Ascending aorta (tissue), 2 donors: ENCODE data around the gene SUCO. TPM values are rescaled to one million over a fixed set of nuclear protein-coding genes. Genes with fewer than 3 reads are reported as not detected.

Experiments used
- DNase-seq, 2 donors: peaks; one replicate each; pipeline ENCODE4 v3.0.0-alpha.2; 2019; ENCODE audit warnings: low spot score in 2 of 2
- H3K27ac ChIP-seq, 2 donors: fragments of 200-600 bp; sonication (generic); one replicate each; pipeline ENCODE4 v1.5.1; 2016 to 2017; ENCODE audit warnings: mild to moderate bottlenecking in 1 of 2
- H3K27me3 ChIP-seq: fragments of 200-600 bp; sonication (generic); one replicate; pipeline ENCODE4 v1.5.1; 2017
- H3K36me3 ChIP-seq, 2 donors: fragments of 200-600 bp; sonication (generic); one replicate each; pipeline ENCODE4 v1.5.1; 2016
- H3K4me1 ChIP-seq, 2 donors: fragments of 200-600 bp; sonication (generic); one replicate each; pipeline ENCODE4 v1.5.1; 2016 to 2017; ENCODE audit warnings: mild to moderate bottlenecking in 1 of 2
- H3K4me3 ChIP-seq, 2 donors: fragments of 200-600 bp; sonication (generic); one replicate each; pipeline ENCODE4 v1.5.1; 2016 to 2017; ENCODE audit warnings: mild to moderate bottlenecking in 1 of 2
- H3K9me3 ChIP-seq, 2 donors: fragments of 200-600 bp; sonication (generic); one replicate each; pipeline ENCODE4 v1.5.1; 2016
- intact Hi-C: fragments of 100-400 bp; cut with DNase I; formaldehyde crosslinking; loops from one replicate; pipeline ENCODE4 v1.15.1; 2023
- total RNA-seq: library from RNA; depleted of rRNA; stranded (reverse); fragments of >200 nt; gene quantifications from one replicate; pipeline ENCODE4 v1.1.0, GENCODE V29; 2016
- TF ChIP-seq, protein P1 (sequence below), 3 experiments: fragments of 200-600 bp in 2 of 3; fragments of 450-650 bp in 1 of 3; sonication (generic) in 2 of 3; IDR thresholded peaks; one replicate each; pipeline ENCODE4 v1.5.1; 2016 to 2019; ENCODE audit warnings: antibody characterized with exemption in 3 of 3, mild to moderate bottlenecking in 1 of 3, moderate library complexity in 1 of 3

SUCO gene
- total RNA-seq, 1 donor from 2014 or later: 7.8 TPM

DNA sequence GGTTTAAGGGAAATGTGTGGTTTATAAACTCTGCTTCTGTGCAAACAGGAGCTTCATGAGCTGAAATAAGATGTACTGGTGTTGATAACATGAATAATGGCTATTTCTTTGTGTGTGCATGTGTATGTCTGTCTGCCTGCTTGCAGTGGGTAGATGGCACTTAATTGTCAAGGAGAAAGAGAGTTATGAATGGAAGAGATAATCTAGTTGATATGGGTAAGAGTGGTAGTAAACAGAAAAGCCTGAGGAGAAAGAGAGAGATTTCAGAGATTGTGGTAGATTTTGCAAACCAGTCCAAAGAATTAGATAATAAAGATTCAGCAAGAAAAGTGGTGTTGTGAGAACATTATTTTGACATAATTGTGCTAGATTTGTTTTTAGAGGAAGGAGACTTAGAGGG lies 7.7 kb downstream of the SUCO start:
- Histone ChIP-seq H3K36me3 (no peaks in the 10 kb centered on the region), H3K27ac (no peak overlapping the region), H3K4me1 (peaks cover 0 to 7% of the 10 kb centered on the region in 2 donors), H3K27me3 (no peaks in the 10 kb centered on the region), H3K4me3 (no peak overlapping the region), H3K9me3 (no peaks in the 10 kb centered on the region)
- intact Hi-C loops: no loop called here
- TF ChIP-seq, protein P1, sequence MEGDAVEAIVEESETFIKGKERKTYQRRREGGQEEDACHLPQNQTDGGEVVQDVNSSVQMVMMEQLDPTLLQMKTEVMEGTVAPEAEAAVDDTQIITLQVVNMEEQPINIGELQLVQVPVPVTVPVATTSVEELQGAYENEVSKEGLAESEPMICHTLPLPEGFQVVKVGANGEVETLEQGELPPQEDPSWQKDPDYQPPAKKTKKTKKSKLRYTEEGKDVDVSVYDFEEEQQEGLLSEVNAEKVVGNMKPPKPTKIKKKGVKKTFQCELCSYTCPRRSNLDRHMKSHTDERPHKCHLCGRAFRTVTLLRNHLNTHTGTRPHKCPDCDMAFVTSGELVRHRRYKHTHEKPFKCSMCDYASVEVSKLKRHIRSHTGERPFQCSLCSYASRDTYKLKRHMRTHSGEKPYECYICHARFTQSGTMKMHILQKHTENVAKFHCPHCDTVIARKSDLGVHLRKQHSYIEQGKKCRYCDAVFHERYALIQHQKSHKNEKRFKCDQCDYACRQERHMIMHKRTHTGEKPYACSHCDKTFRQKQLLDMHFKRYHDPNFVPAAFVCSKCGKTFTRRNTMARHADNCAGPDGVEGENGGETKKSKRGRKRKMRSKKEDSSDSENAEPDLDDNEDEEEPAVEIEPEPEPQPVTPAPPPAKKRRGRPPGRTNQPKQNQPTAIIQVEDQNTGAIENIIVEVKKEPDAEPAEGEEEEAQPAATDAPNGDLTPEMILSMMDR (IDR thresholded peaks at IDR 0.05): no peak
- DNase-seq: no peak

DNA sequence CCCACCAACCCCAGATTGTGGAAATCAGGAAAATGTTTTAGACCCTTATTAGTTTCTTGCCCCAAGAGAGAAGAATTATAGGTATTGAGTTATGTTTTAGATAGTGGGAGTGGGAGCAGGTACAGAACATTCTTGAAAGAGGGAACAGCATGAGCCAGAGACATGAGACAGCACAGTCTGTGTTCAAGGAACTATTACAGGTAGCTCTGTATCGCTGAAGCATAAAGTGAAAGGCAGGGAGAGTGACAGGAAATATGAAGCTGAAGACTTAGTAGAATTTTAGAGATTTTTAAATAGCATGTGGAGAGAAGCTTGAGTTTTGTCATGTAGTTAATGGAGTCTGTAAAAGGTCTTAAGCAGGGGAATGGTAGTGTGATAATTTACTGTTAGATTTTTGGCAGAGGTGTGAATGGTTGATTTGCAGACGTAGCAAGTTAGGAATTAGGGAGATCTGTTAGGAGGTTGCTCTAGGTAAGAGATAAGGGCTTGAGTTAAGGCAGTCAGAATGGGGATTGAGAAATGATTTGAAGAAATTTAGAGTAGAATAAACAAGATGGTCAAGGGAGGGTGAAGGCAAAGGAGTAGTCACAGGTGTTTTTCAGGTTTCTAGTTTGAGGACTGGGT lies 11.6 kb downstream of the SUCO start:
- Histone ChIP-seq H3K27me3 (no peaks in the 10 kb centered on the region), H3K36me3 (no peaks in the 10 kb centered on the region), H3K9me3 (no peaks in the 10 kb centered on the region), H3K4me3 (no peak overlapping the region), H3K27ac (no peak overlapping the region), H3K4me1 (peaks cover 0 to 11% of the 10 kb centered on the region in 2 donors)
- no peak for DNase-seq
- TF ChIP-seq, protein P1 (IDR thresholded peaks at IDR 0.05): no peak
- intact Hi-C loops: no loop called here

DNA sequence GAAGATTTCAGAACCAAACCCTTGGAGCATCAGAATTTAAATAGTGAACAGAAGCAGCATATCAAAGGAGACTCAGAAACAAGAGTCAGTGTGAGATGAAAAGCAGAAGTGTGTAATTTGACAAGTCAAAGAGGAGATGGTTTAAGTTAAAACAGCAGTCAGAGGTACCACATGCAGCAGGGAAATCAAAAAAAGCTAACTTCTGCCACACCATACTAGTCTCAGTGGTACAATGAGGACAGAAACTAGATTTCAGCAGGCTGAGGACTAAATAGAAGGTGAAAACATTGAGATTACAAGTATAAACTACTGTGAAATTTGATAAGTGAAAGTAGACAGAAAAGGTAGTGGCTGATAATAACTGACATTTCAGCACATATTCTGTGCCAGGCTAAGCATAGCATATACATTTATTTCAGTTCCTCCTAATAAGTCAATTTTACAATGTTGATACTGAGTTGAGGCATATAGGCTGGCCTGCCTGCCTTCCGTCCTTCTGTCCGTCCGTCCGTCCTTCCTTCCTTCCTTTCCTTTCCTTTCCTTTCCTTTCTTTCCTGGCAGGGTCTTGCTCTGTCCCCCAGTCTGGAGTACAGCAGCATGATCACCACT lies 12.6 kb downstream of the SUCO start:
- no peak for DNase-seq
- Histone ChIP-seq H3K36me3 (no peaks in the 10 kb centered on the region), H3K27me3 (no peaks in the 10 kb centered on the region), H3K4me1 (peaks cover 0 to 11% of the 10 kb centered on the region in 2 donors), H3K27ac (no peak overlapping the region), H3K9me3 (no peaks in the 10 kb centered on the region), H3K4me3 (no peak overlapping the region)
- TF ChIP-seq, protein P1 (IDR thresholded peaks at IDR 0.05): no peak
- intact Hi-C loops: no loop called here

DNA sequence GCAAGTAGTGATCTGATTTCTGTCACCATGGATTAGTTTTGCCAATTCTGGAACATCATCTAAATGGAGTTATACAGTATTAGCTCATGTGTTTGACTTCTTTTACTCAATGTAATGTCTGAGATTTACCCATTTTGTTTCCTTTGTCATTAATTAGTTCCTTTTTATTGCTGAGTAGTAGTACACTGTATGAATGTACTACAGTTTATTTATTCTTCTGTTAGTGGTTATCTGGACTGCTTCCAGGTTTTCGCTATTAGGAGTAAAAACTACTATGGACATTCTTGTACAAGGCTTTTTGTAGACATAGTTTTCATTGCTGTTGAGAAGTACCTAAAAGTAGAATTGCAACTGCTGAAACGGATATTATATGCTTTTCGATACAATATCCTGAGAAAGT lies 14.1 kb downstream of the SUCO start:
- Histone ChIP-seq H3K27ac (no peak overlapping the region), H3K27me3 (no peaks in the 10 kb centered on the region), H3K9me3 (no peaks in the 10 kb centered on the region), H3K4me3 (no peak overlapping the region), H3K36me3 (no peaks in the 10 kb centered on the region), H3K4me1 (peaks cover 0 to 11% of the 10 kb centered on the region in 2 donors)
- TF ChIP-seq, protein P1 (IDR thresholded peaks at IDR 0.05): no peak
- DNase-seq: no peak
- intact Hi-C loops: no loop called here

DNA sequence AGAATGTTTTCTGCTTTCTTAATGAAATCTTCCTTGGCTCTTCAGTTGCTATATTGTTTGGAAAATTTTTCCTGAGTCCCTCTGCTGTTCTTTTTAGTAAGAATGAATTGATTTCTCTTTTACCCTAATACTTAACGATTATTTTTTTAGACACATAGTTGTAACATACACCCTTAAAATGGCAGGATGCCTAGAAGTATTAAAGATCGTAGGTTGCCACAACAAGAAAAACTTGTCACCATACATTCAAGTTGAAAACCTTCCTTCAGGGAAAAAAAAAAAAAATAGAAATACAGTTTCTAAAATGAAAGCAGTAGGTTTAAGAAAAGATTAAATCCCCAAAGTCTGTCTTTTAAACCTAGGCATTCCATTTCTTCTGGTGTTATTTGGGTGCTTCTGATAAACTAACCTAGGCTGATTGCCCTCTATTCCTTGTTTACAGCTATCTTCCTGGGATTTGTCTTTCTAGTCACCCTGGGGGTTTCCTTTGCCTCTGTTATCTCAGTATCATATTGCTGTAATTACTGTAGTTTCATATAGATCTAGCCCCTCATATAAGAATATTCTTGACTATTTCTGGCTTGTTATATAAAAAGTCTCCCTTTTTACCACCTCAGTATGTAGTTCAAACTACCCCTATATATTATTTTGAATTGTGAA lies 16.8 kb downstream of the SUCO start:
- TF ChIP-seq, protein P1 (IDR thresholded peaks at IDR 0.05): no peak
- Histone ChIP-seq H3K4me1 (peaks cover 0 to 4% of the 10 kb centered on the region in 2 donors), H3K36me3 (no peaks in the 10 kb centered on the region), H3K27ac (no peak overlapping the region), H3K4me3 (no peak overlapping the region), H3K27me3 (no peaks in the 10 kb centered on the region), H3K9me3 (no peaks in the 10 kb centered on the region)
- intact Hi-C loops: no loop called here
- DNase-seq: no peak
